Nephron (organoid): ENCODE results near the gene ZNF524.

Experiments used
- H3K27ac Mint-ChIP-seq, 3 experiments: 2 replicates each; pipeline ENCODE4 v1.8.0; 2020; ENCODE audit warnings: mixed read lengths in 3 of 3, mild to moderate bottlenecking in 2 of 3, moderate library complexity in 1 of 3
- H3K27me3 Mint-ChIP-seq: 2 replicates; pipeline ENCODE4 v1.8.0; 2021; ENCODE audit warnings: low read depth, mild to moderate bottlenecking, moderate library complexity, mixed read lengths
- H3K36me3 Mint-ChIP-seq: 2 replicates; pipeline ENCODE4 v1.8.0; 2020; ENCODE audit warnings: low read depth, mixed read lengths
- H3K4me1 Mint-ChIP-seq: 2 replicates; pipeline ENCODE4 v1.8.0; 2020; ENCODE audit warnings: mixed read lengths
- H3K4me3 Mint-ChIP-seq, 3 experiments: 2 replicates each; pipeline ENCODE4 v1.8.0; 2020; ENCODE audit warnings: mild to moderate bottlenecking in 3 of 3, mixed read lengths in 3 of 3, moderate library complexity in 2 of 3
- H3K9me3 Mint-ChIP-seq: 2 replicates; pipeline ENCODE4 v1.8.0; 2020; ENCODE audit warnings: mixed read lengths
- CTCF ChIP-seq, 3 experiments: fragments of 200-600 bp; sonication (generic); IDR thresholded peaks; one replicate each; pipeline ENCODE4 v1.5.0; 2021; ENCODE audit warnings: antibody characterized with exemption in 3 of 3; ENCODE audit not compliant: unreplicated experiment in 3 of 3

ZNF524 gene

GRCh38 chr19:55625004-55625326 is 24.9 kb downstream of the ZNF524 start:
- Mint-ChIP-seq H3K27me3 (no peaks in the 10 kb centered on the region), H3K27ac (peak overlapping the region; percentile 96 to 99 (median 98)), H3K4me1 (peaks cover 18% of the 10 kb centered on the region), H3K36me3 (peaks cover 16% of the 10 kb centered on the region), H3K4me3 (peak overlapping the region; percentile 91 to 94 (median 93)), H3K9me3 (no peaks in the 10 kb centered on the region)
- TF ChIP-seq CTCF (IDR thresholded peaks at IDR 0.05; ENCODE audit: unreplicated experiment in 3 of 3): no peak

GRCh38 chr19:55626350-55626749 is 26.3 kb downstream of the ZNF524 start:
- peaks cover 18% of the 10 kb centered on the region for H3K4me1 Mint-ChIP-seq
- H3K27me3 Mint-ChIP-seq: no peaks in the 10 kb centered on the region
- no peak overlapping the region for H3K27ac Mint-ChIP-seq
- H3K9me3 Mint-ChIP-seq: no peaks in the 10 kb centered on the region
- H3K4me3 Mint-ChIP-seq: peak overlapping the region in 2 of 3 experiments; percentile 59 to 70
- peaks cover 10% of the 10 kb centered on the region for H3K36me3 Mint-ChIP-seq
- TF ChIP-seq CTCF (IDR thresholded peaks at IDR 0.05; ENCODE audit: unreplicated experiment in 3 of 3): no peak

GRCh38 chr19:55632463-55632834 is 32.4 kb downstream of the ZNF524 start:
- H3K4me3 Mint-ChIP-seq: peak overlapping the region; percentile 47 to 74 (median 49)
- H3K27me3 Mint-ChIP-seq: peaks cover 3% of the 10 kb centered on the region
- peak overlapping the region; percentile 17 to 79 (median 71) for H3K27ac Mint-ChIP-seq
- peaks cover 37% of the 10 kb centered on the region for H3K4me1 Mint-ChIP-seq
- TF ChIP-seq CTCF (IDR thresholded peaks at IDR 0.05; ENCODE audit: unreplicated experiment in 3 of 3): peak; percentile 84 to 91 (median 87)
- H3K36me3 Mint-ChIP-seq: no peaks in the 10 kb centered on the region
- H3K9me3 Mint-ChIP-seq: no peaks in the 10 kb centered on the region

- no peak for TF ChIP-seq CTCF (IDR thresholded peaks at IDR 0.05; ENCODE audit: unreplicated experiment in 3 of 3)
- Mint-ChIP-seq H3K4me3 (peak overlapping the region in 2 of 3 experiments; percentile 64 to 99), H3K27ac (no peak overlapping the region), H3K9me3 (no peaks in the 10 kb centered on the region), H3K36me3 (peaks cover 5% of the 10 kb centered on the region), H3K27me3 (peaks cover 3% of the 10 kb centered on the region), H3K4me1 (peaks cover 45% of the 10 kb centered on the region)
Measured at GRCh38 chr19:55633861-55634260, 33.8 kb downstream of the ZNF524 start.

GRCh38 chr19:55635334-55635717 is 35.2 kb downstream of the ZNF524 start:
- H3K27ac Mint-ChIP-seq: peak overlapping the region; percentile 92 to 96 (median 96)
- TF ChIP-seq CTCF (IDR thresholded peaks at IDR 0.05; ENCODE audit: unreplicated experiment in 3 of 3): no peak
- H3K36me3 Mint-ChIP-seq: peaks cover 8% of the 10 kb centered on the region
- H3K27me3 Mint-ChIP-seq: peaks cover 3% of the 10 kb centered on the region
- no peaks in the 10 kb centered on the region for H3K9me3 Mint-ChIP-seq
- peak overlapping the region; percentile 96 to 99 (median 96) for H3K4me3 Mint-ChIP-seq
- peaks cover 51% of the 10 kb centered on the region for H3K4me1 Mint-ChIP-seq

- Mint-ChIP-seq H3K27me3 (peaks cover 3% of the 10 kb centered on the region), H3K27ac (peak overlapping the region; percentile 49 to 96 (median 92)), H3K36me3 (peaks cover 8% of the 10 kb centered on the region), H3K4me1 (peaks cover 54% of the 10 kb centered on the region), H3K9me3 (no peaks in the 10 kb centered on the region), H3K4me3 (peak overlapping the region; percentile 96 to 99 (median 96))
- no peak for TF ChIP-seq CTCF (IDR thresholded peaks at IDR 0.05; ENCODE audit: unreplicated experiment in 3 of 3)
Measured at GRCh38 chr19:55635856-55636440, 35.9 kb downstream of the ZNF524 start.
